Loucy (cell line): ENCODE measurements around the gene STAU1.

Experiments
- CTCF ChIP-seq: fragments of 200-600 bp; sonication (generic); conservative IDR thresholded peaks from 2 replicates; pipeline ENCODE4 v1.5.1; 2014; ENCODE audit warnings: mild to moderate bottlenecking, antibody characterized with exemption, low read length
- EZH2phosphoT487 ChIP-seq: fragments of 200-600 bp; IDR thresholded peaks from 2 replicates; pipeline ENCODE4 v1.6.1; 2018; ENCODE audit warnings: antibody characterized with exemption, mild to moderate bottlenecking, moderate library complexity, borderline replicate concordance

DNA sequence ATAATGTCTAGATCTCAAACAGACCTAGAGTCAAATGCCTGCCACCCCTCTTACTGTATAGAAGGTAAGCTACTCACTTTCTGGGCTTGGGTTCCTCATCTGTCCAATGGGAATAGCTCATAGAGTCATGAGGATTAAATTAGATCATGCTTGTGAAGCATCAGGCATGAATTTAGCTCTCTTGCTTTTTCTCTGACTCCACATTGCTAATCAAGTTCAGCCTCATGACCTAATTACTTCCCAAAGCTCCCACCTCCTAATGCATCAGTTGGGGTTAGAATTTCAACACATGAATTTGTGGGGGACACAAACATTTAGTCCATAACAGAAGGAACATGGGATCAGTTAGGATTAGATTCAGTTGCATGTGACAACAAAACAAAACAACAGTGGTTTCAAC is 26.4 kb upstream of the STAU1 start:
- TF ChIP-seq EZH2phosphoT487 (no peak), CTCF (no peak)
